Activated CD4-positive, alpha-beta T cell treated with anti-CD3 and anti-CD28 coated beads, Interleukin-10, Interleukin-2, amounts not matched to agents 100 ng/mL and 50 ng/mL, durations not matched to agents 16 hours and 8 hours (primary cell): ENCODE measurements around the gene PSMC5.
A peak's percentile ranks its signal among the peaks of the same experiment; 100 is the strongest.
"Not testable (repeated sequence)": the region's sequence is repeated elsewhere in the genome, so short reads cannot be mapped to it uniquely, and the experiment has no call there.

Source experiments
- DNase-seq: peaks from one replicate; pipeline ENCODE4 v3.0.0-alpha.2; 2020

PSMC5 gene

DNA sequence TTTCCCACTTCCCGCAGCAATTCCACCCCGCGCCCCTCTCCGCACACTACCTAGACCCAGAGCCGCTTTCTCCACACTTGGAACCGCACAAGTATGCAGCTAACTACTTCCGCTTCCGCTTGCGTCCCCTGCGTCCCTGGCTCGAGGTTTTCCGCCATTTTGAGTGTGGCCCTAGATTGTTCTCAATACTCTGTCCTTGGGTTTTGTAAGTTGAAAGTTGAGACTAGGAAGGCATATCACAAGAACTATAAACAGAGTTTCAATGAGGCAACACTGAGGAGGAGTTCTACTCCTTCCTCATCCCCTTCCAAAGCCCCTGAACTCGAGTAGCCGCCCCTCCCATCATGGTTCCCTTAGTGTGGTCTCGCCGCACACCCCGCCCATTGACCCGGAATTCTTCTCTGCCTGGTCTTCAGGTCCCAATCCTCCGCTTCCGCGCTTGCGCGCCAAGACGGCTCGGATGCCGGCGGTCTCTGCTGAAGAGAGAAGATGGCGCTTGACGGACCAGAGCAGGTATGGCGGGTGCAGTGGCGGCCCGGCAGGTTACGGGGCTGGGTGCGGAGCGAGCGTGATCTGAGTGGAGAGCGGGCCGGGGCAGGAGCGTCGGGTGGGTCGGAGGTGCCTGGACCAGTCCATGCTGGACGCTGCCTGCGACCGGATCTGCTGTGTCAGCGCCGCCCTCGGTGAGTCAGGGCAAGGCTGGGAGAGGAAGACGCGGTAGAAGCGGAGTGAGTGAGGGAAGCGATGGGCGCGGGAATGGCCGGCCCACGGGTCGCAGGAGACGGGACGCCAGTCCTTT lies at the start of gene PSMC5, which contains the start of gene FTSJ3:
TSS of gene PSMC5 (plus strand) at position 430 of the 799 bp plus-strand sequence. CDS start at position 490, 60 bp downstream.
TSS of gene FTSJ3 (minus strand) at position 662 of the 799 bp plus-strand sequence. CDS start 761 bp downstream, outside the sequence.
- DNase-seq = peak; percentile 97

- DNase-seq = no peak
Measured at GRCh38 chr17:63780507-63780906, 46.7 kb upstream of the PSMC5 start.

DNA sequence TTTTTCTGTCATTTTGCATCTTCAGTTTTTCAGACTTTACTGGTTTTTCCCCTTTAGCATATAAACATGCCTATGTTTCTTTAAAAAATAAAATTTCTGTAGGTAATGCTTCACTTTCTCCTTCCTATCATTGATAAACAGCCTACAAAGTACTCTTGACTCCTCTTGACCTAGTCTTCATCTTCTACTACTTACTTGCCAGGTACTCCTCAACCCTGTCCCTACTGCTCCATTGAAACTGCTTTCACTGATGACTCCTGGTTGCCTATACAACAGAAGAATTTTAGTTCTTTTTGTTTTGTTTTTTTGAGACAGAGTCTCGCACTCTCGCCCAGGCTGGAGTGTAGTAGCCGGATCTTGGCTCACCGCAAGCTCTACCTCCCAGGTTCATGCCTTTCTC lies 46.3 kb upstream of the PSMC5 start:
- DNase-seq = no peak

- peak; percentile 30 for DNase-seq
Measured at GRCh38 chr17:63783522-63783921, 43.7 kb upstream of the PSMC5 start.

DNA sequence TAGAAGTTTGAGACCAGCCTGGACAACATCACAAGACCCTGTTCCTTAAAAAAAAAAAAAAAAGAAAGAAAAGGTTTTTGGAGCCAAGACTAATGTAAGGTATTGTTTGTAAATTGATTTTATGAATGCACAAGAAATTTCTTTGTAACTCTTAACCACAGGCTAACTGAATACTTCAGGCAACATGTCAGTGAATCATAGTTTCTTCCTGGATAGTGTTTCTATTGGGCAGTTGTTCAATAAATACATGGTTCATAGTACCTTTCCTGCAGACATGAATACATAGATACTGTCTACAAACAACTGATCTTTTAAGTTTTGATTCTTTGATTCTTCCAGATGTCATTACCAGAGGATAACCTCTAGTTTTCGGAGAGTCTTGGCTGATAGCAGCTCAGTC lies 41.7 kb upstream of the PSMC5 start:
- DNase-seq = no peak

DNA sequence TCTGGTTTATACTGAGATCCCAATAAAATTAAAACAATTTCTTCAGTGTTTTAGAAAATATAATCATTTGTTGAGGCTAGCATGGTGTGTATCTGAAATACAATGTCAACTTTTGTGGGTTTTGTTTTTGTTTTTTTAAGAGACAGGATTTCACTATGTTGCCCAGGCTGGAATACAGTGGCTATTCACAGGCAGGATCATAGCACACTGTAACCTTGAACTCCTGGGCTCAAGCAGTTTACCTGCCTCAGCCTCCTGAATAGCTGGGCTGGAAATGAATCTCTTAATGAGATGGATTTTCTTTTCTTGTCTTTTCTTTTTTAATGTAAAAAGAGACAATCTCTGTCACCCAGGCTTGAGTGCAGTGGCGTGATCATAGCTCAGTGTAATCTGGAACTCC lies 41.1 kb upstream of the PSMC5 start:
- DNase-seq = no peak

DNA sequence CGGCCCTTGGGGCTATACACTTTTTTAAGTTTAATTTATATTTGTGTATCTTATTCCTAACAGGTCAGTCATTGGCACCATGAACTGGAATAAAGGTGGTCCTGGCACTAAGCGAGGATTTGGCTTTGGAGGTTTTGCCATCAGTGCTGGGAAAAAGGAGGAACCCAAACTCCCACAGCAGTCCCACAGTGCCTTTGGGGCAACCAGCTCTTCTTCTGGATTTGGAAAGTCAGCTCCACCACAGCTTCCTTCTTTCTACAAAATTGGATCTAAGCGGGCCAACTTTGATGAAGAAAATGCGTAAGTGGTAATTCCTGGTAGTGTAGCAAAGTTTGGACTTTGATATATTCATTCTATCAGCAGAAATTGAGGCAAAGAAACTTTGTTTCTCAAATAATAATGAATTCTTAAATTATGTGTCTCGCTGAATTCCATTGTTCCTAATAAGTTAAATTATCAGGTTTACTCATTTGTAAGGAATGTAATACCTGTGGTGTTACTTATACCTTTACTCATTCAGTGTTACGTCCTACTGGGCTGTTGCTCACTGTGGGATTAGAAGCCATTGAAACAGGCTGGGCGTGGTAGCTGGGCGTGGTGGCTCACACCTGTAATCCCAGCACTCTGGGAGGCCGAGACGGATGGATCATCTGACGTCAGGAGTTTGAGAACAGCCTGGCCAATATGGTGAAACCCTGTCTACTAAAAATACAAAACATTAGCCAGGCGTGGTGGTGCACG lies 40.1 kb upstream of the PSMC5 start:
- DNase-seq = no peak

DNA sequence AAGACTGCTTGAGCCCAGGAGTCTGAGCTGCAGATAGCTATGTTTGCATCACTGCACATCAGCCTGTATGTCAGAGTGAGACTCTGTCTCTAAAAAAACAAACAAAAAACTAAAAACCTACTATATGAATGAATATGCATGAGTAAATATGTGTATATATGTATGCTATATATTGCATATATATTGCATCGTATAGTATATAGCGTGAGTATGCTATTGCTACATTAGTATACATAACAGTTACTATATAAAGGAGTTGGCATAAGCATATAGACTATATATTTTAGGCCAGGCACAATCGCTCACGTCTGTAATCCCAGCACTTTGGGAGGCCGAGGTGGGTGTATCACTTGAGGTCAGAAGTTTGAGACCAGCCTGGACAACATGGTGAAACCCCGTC lies 37.2 kb upstream of the PSMC5 start:
- DNase-seq = no peak

DNA sequence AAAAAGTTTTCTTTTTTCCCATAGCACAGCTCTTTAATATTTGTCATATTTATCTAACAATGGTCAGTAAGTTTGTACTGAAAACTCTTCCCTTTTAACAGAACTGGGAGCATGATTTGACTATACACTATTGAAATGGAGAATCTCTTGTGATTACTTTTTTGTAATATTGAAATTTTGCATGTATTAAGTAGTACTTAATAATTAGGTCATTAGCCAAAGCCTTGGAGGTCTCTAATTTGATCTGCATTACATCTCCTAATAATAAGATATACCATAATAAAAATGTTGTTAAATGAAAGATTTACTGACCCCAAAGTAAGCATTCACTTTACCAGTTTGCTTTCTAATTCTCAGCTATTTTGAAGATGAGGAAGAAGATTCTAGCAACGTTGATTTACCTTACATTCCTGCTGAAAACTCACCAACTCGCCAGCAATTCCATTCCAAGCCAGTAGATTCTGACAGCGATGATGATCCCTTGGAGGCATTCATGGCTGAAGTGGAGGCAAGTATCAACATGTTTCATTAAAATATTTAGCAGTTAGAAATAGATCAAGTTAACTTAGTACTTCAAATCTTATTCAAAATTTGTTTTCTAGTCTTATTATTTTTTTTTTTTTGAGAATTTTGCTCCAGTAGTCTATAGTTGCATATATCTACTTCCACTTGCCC lies 35.0 kb upstream of the PSMC5 start:
- no peak for DNase-seq

DNA sequence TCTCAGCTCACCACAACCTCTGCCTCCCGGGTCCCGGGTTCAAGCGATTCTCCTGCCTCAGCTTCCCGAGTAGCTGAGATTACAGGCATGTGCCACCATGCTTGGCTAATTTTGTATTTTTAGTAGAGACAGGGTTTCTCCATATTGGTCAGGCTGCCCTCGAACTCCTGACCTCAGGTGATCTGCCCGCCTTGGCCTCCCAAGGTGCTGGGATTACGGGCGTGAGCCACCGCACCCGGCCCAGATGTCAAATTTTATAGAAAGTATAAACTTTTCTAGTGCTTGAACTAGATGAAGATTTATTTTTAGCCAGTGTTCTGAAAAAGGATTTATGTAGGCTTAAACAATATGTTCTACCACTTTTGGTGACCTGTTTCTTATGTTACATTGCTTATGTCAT lies 30.9 kb upstream of the PSMC5 start:
- DNase-seq = not testable (repeated sequence)

GRCh38 chr17:63798572-63799106 lies 28.6 kb upstream of the PSMC5 start:
- DNase-seq = no peak

- DNase-seq = no peak
Measured at GRCh38 chr17:63800783-63801182, 26.4 kb upstream of the PSMC5 start.

- DNase-seq = no peak
Measured at GRCh38 chr17:63804328-63804727, 22.9 kb upstream of the PSMC5 start.

DNA sequence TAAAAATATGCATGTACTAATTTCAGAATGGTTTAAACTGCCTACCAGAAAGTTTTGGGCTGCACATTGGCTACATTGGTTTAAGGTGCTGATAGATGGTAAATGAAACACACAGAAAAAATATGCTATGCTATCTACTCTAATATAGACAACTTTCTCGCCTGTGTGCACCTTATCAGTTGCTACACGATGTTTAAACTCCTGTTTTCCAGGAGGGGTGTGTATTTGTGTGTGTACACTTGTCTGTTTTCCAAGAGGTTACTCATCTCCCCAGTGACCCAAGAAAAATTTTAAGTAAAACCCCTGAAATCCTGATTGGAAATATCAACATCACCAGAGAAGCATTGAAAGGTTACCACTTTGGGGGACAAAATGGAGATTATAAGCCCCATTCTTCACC lies 21.6 kb upstream of the PSMC5 start:
- DNase-seq = no peak

DNA sequence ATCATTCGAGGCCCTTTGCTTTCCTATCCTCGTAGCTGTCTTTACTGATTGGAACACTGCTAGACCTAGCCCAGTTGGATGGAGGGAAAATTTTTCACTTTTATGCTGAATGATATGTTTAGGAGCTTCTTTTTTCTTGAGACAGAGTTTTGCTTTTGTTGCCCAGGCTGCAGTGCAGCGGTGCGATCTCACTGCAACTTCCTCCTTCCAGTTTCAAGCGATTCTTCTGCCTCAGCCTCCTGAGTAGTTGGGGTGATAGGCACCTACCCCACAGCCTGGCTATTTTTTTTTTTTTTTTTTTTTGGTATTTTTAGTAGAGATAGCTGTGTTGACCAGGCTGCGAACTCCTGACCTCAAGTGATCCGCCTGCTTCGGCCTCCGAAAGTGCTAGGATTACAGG lies 17.3 kb upstream of the PSMC5 start:
- DNase-seq = no peak

DNA sequence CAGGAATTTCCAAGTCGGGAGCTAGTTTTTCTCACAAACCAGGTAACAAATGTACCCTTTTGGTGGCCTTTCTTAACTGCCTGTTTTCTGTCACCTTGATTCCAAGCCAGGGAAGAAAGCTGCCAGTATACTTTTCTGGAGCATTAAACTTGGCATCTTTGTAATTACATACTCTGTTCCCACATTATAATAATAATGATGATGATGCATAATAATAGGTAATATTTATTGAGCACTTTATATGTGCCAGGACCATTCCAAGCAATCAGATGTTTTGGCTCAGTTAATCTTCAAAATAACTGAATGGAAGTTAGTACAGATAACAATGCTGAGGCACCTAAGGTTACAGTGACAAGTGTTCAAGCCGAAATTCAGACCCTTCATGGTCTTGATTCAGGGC lies 11.1 kb upstream of the PSMC5 start:
- no peak for DNase-seq

DNA sequence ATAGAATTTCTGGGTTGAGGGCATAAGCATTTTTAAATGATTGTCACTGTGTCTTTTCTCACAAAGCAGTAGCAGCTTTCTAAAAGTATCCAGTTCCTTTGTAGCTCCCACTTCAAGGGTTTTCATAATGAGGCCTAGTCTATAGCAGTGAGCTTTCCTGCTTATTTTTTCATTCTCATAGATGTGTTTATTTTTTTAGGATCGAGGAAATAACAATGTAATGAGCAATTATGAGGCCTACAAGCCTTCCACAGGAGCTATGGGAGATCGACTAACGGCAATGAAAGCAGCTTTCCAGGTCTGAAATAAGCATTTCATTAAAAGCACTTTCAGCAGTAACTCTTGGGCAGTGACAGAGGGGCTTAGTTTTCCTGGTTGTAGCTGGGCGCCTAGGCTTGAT lies 10.6 kb upstream of the PSMC5 start:
- DNase-seq = no peak

- no peak for DNase-seq
Measured at GRCh38 chr17:63817736-63818385, 9.4 kb upstream of the PSMC5 start.

DNA sequence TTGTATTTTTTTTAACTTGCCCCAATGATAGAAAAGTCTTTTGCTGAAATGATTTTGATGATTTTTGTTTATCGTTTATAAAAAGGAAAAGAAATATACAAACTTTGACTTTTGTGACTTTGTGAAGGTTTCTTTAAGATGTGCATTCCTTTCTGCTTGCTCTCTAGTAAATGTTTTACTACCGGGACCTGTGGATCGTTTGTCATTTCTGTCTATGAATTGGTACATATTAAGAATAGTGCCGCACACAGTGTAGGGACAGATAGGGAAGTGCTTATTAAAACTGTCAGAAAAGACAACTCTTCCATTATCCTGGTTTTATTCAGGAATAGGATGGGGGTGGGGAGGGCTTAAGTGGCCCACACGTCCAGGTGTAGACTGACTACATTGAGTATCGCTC lies 8.1 kb upstream of the PSMC5 start:
- no peak for DNase-seq

GRCh38 chr17:63819585-63820537 lies 7.4 kb upstream of the PSMC5 start:
- DNase-seq = no peak

DNA sequence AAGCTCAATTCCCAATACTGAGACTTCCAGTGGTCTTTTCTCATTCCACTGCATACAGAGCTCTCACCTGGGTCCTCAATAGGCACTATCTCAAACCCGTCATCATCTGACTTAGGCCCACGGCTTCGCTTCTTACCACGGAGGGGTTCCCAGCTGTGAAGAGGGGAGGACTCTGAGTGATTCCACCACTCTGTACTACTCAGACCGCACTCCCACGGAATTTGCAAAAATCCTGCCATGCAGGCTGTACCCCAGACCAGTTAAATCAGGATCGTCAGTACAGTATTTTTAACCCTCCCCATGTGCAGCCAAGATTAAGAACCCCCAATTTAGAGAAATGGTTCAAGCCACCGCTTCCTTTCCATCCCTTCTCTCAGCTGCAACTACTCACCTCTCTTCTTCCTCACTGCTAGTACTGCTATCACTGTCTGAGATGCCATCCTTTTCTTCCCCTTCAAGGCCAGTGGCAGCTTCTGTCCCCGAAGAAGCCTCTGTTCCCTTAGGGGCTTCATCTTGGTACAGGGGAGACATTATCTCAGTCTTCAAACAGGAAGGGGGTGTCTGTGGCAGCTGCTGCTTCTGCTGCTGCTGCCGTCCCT lies 6.2 kb upstream of the PSMC5 start:
- DNase-seq = no peak
